HUDEP-2 (cell line): ENCODE data around the gene SPTB.

Source experiments
- DNase-seq, 76 experiments: peaks; one replicate each; lab custom pipeline; 2025; ENCODE audit not compliant: unreplicated experiment in 76 of 76; lab: John Stamatoyannopoulos, UW

SPTB gene

DNA sequence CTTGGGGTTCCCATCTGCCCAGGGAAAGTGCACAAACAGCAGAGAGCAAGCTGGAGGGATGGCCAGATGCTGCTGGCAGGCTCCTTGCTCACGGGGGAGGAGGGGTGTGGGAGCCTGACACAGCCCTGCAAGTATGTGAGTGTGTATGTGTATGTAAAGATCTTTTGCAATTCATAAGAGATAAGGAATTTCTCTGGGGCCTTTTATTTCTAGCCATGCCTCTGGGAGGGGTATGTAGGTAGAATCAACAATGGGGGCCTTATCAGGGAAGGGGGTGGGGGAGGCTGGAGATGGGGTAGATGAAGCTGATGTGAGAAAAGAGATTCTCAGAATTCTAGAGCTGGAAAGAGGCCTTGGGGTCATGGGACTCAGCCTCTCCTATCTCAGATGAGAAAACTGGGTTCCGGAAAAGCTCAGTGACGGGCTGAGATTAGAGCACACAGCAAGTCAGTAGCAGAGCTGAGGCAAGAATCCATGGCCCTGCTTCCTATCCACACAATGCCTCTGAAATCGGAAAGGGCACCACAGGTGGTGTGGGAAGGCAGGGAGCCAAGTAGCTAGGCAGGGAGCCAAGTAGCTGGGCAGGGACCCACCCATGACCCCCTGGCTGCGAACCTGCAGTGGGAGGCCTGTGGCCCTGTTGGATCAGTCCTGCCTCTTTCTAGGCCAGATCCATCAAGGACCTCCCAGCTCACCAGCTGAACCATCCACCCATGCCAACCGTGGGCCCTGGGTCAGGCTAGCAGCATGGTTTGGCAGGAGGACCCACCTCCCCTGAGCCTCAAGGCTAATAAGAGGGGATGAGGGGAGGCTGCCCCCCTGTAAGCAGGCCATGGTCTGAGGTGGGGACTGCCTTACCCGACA lies 120.8 kb downstream of the SPTB start:
- DNase-seq = peak in 35 of 76 experiments; percentile 7 to 59 (median 32)

DNA sequence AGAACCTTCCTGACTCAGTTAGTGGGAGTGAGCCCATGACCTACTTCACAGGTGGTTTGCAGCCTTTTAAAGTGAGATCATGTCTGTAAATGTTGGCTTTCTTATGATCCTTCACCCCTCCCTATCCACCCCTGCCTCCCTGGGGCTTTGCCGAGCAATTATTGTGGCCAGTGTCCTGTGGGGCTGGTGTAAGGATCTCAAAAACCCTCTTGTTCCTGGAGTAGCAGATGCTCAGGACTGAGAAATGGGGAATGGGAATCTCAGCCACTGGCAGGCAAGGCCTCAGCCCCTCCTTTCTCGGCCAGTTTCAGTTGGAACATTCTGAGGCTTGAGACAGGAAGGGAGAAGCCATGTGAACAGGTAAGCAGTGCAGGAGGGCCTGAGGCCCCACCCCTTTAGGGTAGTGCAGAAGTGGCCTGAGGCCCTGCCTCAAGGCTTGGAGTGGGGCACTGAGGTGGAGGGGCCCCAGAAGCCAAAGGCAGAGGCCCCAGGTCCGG lies 121.6 kb downstream of the SPTB start:
- no peak for DNase-seq

DNA sequence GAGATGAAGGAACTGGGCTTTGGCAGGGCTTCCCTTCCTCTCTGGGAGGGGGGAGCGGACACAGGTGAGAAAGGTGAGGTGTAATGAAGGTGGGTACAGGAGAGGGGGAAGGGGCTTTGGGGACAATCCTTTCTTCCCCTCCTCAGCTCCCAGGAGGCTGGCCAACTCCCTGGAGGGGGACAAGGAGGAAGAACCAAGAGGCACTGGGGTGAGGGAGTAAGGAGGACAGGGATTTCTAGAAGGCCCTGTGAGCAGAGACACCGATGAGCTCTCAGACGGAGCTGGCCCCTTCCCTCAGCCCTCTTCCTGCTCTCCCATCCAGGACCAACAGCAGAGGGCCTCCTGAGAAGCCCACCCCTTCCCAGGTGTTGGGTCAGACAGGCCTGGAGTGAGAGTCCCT lies 122.1 kb downstream of the SPTB start:
- no peak for DNase-seq

DNA sequence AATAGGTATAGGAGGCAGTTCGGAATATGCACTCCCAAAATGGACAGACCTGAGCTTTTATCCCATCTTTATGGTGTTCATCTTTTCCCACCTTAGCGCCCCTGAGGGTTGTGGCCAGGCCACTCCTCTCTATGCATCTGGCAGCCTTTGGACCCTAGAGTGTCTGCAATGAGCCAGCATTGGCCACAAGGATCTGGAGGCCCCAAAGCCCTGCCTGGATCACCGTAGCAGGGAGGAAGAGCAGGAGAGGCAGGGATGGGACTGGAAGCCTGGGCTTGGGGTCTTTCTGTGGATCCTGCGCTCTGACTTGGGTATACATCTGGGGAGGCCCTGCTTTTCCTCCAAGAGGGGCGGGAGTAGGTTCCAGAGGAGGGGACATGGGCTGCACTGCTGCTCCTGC lies 123.0 kb downstream of the SPTB start:
- no peak for DNase-seq

DNA sequence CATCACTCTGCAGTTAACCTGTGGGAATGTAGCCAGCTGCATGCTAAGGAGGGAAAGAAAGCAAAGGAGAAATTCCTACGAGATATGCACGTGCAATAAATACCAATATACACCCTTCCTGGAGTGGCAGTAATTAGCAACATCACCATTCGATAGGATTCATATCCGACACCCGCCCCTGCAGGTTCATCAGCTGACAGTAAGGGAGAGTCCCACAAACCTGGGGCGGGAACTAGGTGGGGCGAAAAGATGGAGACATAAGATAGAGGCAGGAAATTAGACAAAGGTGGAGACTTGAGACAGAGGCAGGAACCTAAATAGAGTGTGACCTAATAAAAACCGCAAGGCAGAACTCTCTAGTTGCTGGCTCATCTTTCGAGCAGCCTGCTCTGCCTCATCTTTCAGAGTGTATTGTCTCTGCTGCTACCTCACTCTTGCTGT lies 123.9 kb downstream of the SPTB start:
- no peak for DNase-seq

DNA sequence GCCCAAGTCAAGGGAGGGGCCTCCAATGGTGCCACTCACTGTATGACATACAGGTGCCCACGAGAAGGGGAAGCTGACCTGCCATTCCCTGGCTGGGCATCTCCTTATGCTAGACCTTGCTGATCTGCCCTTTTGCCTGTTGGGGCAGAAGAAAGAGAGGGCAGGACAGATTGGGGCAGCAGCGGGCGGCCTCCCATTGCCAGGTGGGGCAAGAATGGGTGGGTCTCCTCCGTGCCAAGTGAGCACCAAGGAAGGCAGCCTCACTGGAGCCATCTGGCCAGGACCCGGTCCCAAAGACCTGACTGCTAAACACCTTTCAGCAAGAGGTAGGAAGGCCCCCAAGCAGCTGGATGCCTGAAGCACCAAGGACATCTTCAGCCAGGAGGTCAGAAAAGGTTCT lies 125.0 kb downstream of the SPTB start:
- DNase-seq = no peak

DNA sequence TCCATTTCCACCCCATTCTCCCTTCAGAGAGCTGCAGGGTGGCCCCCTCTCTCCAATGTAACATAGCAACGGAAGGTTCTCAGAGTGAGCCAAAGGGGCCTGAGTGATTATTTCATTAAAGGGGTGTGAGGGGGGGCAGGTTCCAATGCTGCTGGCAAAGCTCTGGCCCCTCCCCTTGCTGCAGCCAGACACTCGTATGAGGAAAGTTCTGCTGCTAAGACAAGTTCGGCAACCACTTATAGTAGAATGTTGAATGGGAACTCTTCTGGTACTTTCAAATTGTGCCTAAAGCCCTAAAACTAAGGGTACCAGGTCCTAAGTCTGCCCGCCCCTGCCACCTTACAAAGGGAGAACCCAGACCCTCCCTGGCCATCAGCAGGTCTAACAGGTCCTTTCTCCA lies 125.7 kb downstream of the SPTB start:
- DNase-seq = no peak

DNA sequence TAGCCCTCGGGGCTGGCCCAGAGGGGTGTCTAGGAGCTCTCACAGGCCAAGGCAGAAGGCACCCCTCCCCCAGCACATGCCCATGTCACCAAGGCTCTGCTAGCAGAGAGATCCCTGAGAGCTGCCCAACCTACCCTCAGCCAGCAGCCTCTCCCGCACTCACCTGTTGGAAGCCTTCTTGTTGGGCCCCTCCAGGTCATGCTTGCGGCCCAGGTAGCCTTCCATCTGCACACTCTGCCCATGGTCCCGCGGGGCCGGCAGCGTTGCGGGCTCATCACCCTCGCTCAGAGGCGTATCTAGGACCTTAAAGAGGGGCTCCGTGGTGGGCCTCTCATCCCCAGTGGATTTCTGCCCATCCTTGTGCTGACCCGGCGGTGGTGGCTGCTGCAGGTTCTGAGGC lies 126.3 kb downstream of the SPTB start:
- DNase-seq = no peak

DNA sequence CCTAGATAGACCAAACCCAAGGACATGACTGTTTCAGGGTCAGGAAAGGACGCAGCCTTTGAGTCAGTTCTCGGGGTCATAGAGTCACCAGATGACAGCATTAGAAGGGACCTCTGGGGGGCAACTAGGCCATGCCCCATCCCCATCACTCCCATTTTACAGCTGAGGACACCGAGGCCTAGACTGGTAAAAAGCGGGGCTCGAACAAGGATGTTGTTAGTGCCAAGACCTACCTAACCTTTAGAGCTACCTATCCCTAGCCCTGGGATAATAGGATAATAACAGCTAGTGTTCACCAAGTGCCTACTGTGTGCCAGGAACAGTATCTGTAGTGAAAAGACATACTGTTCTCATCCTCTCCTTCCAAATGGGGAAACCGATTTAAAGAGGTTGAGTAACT lies 126.8 kb downstream of the SPTB start:
- no peak for DNase-seq

DNA sequence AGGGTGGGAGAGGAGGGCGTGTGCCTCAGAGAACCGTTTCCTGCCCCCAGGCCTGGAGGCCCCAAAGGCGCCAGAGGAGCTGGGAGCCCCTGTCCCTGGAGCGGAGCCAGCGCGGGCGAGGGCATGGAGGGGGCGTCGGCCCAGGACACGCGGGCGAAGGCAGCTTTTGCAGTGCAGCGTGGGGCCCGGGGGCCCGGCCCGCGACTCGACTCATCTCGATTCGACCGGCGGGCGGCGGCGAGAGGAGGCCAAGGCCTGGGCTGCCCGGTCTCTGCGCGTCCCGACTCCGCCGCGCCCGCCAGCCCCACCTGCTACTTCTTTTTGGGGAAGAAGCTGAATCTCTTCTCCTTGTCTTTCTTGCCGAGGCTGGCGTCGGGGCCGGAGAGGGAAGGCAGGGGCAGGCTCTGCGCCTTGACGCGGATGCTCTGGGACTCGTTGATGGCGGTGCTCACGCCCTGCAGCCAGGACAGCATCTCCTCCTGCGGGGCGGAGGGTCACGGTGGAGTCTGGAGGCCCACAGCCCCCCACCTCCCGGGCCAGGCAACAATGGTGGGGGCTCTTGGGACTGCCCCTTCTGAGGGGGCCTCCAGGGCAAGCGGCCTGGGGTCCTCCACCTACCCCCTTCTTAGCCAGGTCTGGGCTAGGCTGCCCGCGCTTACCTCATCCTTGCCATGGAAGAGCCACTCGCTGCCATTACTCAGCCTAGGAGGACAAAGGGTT lies 130.6 kb downstream of the SPTB start:
- DNase-seq = no peak

DNA sequence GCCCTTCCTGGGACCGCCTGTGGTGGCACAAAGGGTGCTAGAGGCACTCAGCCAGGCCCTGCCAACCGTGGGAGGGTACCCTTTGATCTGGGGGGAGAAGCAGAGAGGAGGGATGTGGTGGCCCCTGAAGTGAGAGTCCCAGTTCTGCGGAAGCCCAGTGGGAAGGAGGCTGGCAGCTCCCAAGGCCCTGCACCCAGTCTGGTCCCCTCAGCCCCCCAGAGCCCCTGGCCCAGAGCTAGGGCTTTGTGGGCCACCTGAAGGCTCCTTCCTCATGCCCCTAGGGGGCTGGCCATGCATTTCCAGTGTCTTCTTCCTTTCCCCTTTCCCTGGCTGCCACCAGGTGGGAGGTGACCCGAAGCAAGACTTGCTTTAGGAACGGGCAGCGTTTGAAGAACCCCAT lies 131.2 kb downstream of the SPTB start:
- no peak for DNase-seq

DNA sequence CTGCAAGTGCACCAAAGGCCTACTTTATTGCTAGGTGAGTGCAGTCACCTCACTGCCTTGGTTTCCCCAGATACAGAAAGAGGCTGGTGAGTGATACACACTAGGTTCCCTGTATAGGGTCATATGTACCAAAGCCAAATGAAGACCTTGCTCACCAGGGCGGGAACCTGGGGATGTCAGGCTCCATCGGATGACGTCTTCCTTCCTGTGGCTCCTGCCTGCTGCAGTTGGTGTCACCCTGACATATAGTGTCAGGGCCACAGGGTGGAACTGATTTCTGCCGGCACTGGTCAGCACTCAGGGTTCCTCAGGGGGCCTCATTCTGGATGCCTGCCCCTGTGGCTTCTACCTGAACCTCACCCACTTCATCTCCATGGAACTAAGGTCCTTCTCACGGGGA lies 132.4 kb downstream of the SPTB start:
- no peak for DNase-seq

DNA sequence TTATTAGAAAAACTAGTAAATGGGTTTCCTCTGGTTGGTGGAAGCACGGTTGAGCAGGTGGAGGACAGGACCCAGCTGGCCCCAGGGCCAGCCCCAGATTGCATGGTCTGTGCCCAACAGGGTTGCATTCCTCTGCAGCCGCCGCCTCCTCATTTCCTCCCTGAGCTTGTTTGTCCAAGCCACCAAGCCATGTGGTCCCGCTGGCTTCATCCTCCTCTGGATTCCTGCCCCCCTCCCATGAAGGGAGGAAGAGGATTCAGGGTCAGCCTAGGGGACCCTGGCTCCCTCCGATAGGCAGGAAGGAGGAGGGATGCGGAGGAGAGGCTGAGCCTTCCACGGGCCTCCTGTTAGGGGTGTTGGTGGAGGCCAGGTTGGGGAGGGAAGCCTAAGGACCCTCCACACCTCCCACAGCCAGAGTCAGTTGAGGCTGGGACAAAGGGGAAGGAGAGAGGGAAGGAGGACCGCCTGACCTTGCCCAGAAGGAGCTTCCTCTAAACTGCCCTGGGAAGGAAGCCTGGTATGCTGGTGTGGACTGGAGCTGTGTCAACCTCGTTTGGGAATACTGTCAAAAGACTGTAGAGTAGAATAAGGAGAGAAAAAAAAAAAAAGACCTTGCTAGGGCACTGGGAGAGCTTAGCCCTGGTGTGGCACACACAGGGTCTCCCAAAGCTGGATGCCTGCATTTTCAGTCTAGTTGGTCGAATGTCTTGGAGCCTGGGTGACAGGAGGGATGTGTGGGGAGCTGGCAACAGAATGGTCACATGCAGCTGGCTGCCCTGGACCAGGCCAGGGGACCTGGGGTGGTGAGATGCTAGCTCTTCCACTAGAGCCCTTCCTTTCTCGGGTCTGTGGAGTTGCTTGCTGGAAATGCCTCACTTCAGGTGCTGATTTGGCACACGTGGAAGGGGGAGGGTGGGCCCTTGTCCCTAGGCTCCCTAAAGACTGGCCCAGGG lies 133.1 kb downstream of the SPTB start:
- DNase-seq = no peak

DNA sequence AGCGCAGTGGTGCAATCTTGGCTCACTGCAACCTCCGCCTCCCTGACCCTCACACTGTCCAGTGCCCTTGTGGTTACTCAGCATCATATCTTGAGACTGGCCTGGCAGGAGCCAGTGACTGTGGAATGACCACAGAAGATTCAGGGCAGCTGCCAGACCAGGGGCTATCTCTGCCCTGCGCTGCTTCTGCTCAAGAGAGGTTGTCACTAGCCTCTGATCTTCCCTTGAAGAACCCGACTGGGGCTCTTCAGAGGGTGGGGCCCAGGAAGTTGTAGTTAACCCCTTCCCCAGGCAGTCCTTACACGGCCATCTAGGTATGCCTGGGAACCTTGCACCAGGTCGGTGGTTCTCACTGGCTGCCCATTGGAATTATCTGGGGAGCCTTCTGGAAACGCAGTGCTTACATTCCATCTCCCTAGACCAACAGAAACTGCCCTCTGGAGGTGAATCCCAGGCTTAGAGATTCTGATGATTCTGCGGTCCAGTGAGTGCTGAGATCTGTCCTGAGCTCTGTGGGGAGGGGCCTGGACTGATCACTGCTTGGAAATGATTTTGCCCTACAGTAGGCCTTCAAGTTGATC lies 134.1 kb downstream of the SPTB start:
- no peak for DNase-seq

DNA sequence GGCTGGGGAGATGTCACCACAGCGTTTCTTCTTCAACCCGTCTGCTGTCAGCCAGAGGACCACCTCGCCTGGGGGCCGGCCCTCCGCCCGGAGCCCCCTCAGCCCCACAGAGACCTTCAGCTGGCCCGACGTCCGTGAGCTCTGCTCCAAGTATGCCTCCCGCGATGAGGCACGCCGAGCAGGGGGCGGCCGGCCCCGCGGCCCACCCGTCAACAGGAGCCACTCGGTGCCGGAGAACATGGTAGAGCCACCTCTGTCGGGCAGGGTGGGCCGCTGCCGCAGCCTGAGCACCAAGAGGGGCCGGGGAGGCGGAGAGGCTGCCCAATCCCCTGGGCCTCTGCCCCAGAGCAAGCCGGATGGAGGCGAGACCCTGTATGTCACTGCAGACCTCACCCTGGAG lies 136.6 kb downstream of the SPTB start:
- no peak for DNase-seq

DNA sequence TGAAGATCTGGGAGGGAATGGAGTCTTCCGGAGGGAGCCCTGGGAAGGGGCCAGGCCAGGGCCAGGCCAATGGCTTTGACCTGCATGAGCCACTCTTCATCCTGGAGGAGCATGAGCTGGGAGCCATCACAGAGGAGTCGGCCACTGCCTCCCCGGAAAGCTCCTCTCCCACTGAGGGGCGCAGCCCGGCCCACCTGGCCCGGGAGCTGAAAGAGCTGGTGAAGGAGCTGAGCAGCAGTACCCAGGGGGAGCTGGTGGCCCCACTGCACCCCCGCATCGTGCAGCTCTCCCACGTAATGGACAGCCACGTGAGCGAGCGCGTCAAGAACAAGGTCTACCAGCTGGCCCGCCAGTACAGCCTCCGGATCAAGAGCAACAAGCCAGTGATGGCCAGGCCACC lies 137.7 kb downstream of the SPTB start:
- DNase-seq = no peak

DNA sequence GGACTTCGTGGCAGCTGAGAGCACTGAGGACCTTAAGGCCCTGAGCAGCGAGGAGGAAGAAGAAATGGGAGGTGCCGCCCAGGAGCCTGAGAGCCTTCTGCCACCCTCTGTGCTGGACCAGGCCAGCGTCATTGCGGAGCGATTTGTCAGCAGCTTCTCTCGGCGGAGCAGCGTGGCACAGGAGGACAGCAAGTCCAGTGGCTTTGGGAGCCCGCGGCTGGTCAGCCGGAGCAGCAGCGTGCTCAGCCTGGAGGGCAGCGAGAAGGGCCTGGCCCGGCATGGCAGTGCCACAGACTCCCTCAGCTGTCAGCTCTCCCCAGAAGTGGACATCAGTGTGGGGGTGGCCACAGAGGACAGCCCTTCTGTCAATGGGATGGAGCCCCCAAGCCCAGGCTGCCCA lies 138.5 kb downstream of the SPTB start:
- no peak for DNase-seq

DNA sequence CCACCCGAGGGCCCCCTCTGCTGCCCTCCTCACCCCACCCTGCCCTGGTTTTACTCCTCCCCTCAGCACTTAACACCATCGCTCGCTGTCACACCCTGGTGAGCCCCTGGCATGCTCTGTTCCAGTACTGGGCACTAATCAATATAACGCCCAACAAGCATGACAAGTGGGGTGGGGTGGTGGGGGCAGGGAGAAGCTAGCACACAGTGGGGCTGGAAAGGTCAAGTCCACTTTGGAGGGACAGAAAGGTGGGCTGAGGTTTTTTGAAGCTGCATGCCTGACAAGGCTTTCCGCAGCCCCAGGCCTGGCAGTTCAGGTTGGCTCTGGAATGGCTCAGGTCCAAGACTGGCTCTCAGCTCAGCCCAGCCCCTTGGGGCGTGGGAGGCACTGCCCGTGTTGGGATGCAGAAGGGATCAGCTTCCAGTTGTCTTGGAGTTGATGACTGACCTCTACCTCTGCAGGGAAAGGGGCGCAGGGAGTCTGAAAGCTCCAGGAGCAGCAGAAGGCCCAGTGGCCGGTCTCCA lies 141.4 kb downstream of the SPTB start:
- no peak for DNase-seq

DNA sequence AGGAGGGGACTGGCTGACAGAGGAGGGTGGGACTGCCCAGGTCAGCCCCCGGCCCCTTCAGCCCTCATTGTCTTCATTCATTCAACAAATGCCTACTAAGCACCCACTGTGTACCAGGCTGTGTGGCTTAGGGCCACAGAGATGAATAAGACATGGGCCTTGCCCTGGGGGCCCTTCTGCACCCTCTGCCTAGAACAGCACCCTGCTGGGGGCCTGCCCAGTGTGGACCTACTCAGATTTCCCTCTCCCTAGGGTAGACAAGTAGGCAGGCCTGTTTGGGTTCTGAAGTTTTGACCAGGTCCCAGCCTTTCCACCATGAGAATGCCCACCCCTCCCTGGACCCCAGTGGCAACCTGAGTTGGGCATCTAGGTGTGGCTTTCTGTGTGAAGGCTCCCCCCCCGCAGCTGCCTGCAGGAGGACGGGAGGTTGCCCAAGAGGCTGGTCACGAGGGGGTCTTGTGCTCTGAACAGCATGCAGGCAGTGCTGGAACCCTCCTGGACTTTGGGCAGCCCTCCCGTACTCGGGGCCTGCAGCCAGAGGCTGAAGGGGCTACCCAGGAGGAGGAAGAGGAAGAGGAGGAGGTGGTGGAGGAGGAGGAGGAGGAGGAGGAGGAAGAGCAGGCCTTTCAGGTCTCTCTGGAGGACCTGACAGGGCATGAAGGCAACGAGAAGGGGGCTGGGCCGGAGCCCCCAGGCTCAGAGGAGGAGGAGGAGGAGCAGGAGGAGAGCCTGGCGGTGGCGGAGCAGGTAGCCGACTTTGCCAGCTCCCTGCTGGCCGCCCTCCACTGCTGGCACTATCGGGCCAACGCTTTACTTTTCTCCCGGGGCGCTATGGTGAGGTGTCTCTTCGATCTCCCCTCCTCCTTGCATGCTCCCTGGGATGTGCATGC lies 142.1 kb downstream of the SPTB start:
- no peak for DNase-seq
